NOMO-1 treated with dmso at 0.1 percent for 144 hours (cell line): ENCODE measurements around the gene AOPEP.

Experiments
- DNase-seq: peaks from one replicate; lab custom pipeline; 2025; ENCODE audit not compliant: unreplicated experiment; lab: John Stamatoyannopoulos, UW

AOPEP gene

GRCh38 chr9:94911986-94912635 is 185.6 kb downstream of the AOPEP start:
- DNase-seq = no peak

GRCh38 chr9:94912700-94913249 is 186.3 kb downstream of the AOPEP start:
- DNase-seq = no peak

- DNase-seq = no peak
Observed at GRCh38 chr9:94913550-94913949, 187.1 kb downstream of the AOPEP start.

GRCh38 chr9:94915476-94916450 is 189.3 kb downstream of the AOPEP start:
- no peak for DNase-seq

- no peak for DNase-seq
Observed at GRCh38 chr9:94916956-94917355, 190.5 kb downstream of the AOPEP start.

- no peak for DNase-seq
Observed at GRCh38 chr9:94918038-94918753, 191.7 kb downstream of the AOPEP start.

- no peak for DNase-seq
Observed at GRCh38 chr9:94919376-94920098, 193.0 kb downstream of the AOPEP start.

GRCh38 chr9:94920420-94921091 is 194.1 kb downstream of the AOPEP start:
- DNase-seq = no peak

GRCh38 chr9:94921092-94921471 is 194.6 kb downstream of the AOPEP start:
- DNase-seq = no peak

GRCh38 chr9:94921656-94922055 is 195.2 kb downstream of the AOPEP start:
- DNase-seq = no peak

GRCh38 chr9:94922098-94922607 is 195.7 kb downstream of the AOPEP start:
- DNase-seq = no peak

GRCh38 chr9:94922691-94923107 is 196.2 kb downstream of the AOPEP start:
- no peak for DNase-seq

- no peak for DNase-seq
Observed at GRCh38 chr9:94923326-94924089, 197.0 kb downstream of the AOPEP start.

GRCh38 chr9:94925751-94926430 is 199.4 kb downstream of the AOPEP start:
- no peak for DNase-seq

- no peak for DNase-seq
Observed at GRCh38 chr9:94926431-94926800, 199.9 kb downstream of the AOPEP start.

- no peak for DNase-seq
Observed at GRCh38 chr9:94927048-94927761, 200.7 kb downstream of the AOPEP start.

- DNase-seq = no peak
Observed at GRCh38 chr9:94927762-94928670, 201.5 kb downstream of the AOPEP start.
